ENCODE results near the gene TGM3. TPM values are rescaled to one million over a fixed set of nuclear protein-coding genes. Genes with fewer than 3 reads are reported as not detected.

TGM3 gene
- total and polyA plus RNA-seq, 2 of the 4 experiments (the other 2 are of a cell fraction) = not detected

GRCh38 chr20:2290486-2290885, 5.3 kb upstream of the TGM3 start:
- Histone ChIP-seq H3K9me3 (ENCODE audit: control insufficient read depth, insufficient read depth, low read length) (no peaks in the 10 kb centered on the region), H3K27ac (ENCODE audit: insufficient read depth, low read length) (no peak overlapping the region), H3K14ac (replicated peaks; ENCODE audit: low read depth, low read length) (no peak overlapping the region), H3K4me2 (ENCODE audit: low read depth, low read length) (no peak overlapping the region), H2BK5ac (ENCODE audit: low read depth, low read length, poor library complexity, severe bottlenecking) (no peak overlapping the region), H3K4me3 (ENCODE audit: insufficient read depth, low read depth, low read length) (no peak overlapping the region), H2AK9ac (replicated peaks; ENCODE audit: low read depth, low read length, poor library complexity) (no peak overlapping the region), H2BK15ac (ENCODE audit: low read depth, low read length) (no peak overlapping the region), H2BK20ac (ENCODE audit: low read depth, low read length) (no peak overlapping the region), H3K36me3 (ENCODE audit: control insufficient read depth, insufficient read depth, low read length) (no peaks in the 10 kb centered on the region), H3K56ac (ENCODE audit: extremely low read depth, insufficient read depth, low read length) (no peak overlapping the region), H2BK120ac (ENCODE audit: low read depth, low read length) (no peak overlapping the region), H3K4ac (ENCODE audit: low read depth, low read length) (no peak overlapping the region), H3K18ac (ENCODE audit: low read depth, low read length) (no peak overlapping the region), H3K79me1 (ENCODE audit: low read depth in 1 of 2, low read length in 2 of 2) (no peaks in the 10 kb centered on the region), H3K27me3 (ENCODE audit: control insufficient read depth, insufficient read depth, low read length) (peaks cover 4% of the 10 kb centered on the region; the same call in 1 of the 2 replicates), H4K5ac (ENCODE audit: low read depth, low read length) (no peak overlapping the region), H4K8ac (ENCODE audit: low read depth in 2 of 2, low read length in 2 of 2) (no peak overlapping the region), H2AK5ac (ENCODE audit: low read depth, low read length) (no peak overlapping the region), H4K20me1 (ENCODE audit: insufficient read depth, low read length) (no peaks in the 10 kb centered on the region), H3K23ac (ENCODE audit: low read depth, low read length) (no peak overlapping the region), H3K9ac (ENCODE audit: low read depth, low read length) (no peak overlapping the region), H3K9me1 (ENCODE audit: insufficient read depth, low read length) (no peaks in the 10 kb centered on the region), H3K4me1 (ENCODE audit: control insufficient read depth, insufficient read depth, low read length) (no peaks in the 10 kb centered on the region), H2AFZ (replicated peaks; ENCODE audit: low read length, poor library complexity) (no peak overlapping the region), H4K91ac (ENCODE audit: insufficient read depth, low read depth, low read length) (no peak overlapping the region)
- BruUV-seq (replicated peaks) = no TSS peak
- in situ Hi-C loops (cut with MboI; ENCODE audit: low sequenced_read_pairs) = no loop called here
- ChIA-PET POLR2A (ENCODE audit: unreplicated experiment) (no interaction called here), CTCF (no interaction called here)
- dilution Hi-C loops (cut with HindIII; ENCODE audit: low sequenced_read_pairs, unreplicated experiment) = no loop called here
- no peak for ATAC-seq (ENCODE audit: low read depth)
- 33% methylated on average over 2 of the region's 5 CpGs; no CpG with 5 or more reads in 1 of the 2 experiments for WGBS, 2 experiments (ENCODE audit: extremely low coverage in 2 of 2, insufficient read length in 1 of 2)
- intact Hi-C loops (cut with micrococcal nuclease) = no loop called here
- DNase-seq = no peak
- TF ChIP-seq RAD21 (IDR thresholded peaks at IDR 0.05; ENCODE audit: low read length) (no peak), CTCF (conservative IDR thresholded peaks at IDR 0.05; ENCODE audit: low read depth, low read length) (no peak), FOS (IDR thresholded peaks at IDR 0.05; ENCODE audit: low read depth, low read length) (no peak), MXI1 (IDR thresholded peaks at IDR 0.05; ENCODE audit: borderline replicate concordance, low read depth, low read length) (no peak), MAFK (IDR thresholded peaks at IDR 0.05; ENCODE audit: low read depth, low read length) (no peak), RFX5 (IDR thresholded peaks at IDR 0.05; ENCODE audit: low read depth, low read length) (no peak), SMC3 (IDR thresholded peaks at IDR 0.05; ENCODE audit: low read depth, low read length) (no peak), CHD1 (IDR thresholded peaks at IDR 0.05; ENCODE audit: low read depth, low read length) (no peak), USF2 (IDR thresholded peaks at IDR 0.05; ENCODE audit: low read depth, low read length) (no peak), BHLHE40 (IDR thresholded peaks at IDR 0.05; ENCODE audit: low read depth, low read length) (no peak), POLR2A (IDR thresholded peaks at IDR 0.05; ENCODE audit: low read depth, low read length) (no peak), NFE2L2 (IDR thresholded peaks at IDR 0.05; ENCODE audit: low read depth, low read length) (no peak), CEBPB (IDR thresholded peaks at IDR 0.05; ENCODE audit: low read depth, low read length) (no peak), RCOR1 (IDR thresholded peaks at IDR 0.05; ENCODE audit: insufficient replicate concordance, low read length) (no peak), MAZ (IDR thresholded peaks at IDR 0.05; ENCODE audit: borderline replicate concordance, low read depth, low read length) (no peak)
- TF ChIP-seq, protein P1, sequence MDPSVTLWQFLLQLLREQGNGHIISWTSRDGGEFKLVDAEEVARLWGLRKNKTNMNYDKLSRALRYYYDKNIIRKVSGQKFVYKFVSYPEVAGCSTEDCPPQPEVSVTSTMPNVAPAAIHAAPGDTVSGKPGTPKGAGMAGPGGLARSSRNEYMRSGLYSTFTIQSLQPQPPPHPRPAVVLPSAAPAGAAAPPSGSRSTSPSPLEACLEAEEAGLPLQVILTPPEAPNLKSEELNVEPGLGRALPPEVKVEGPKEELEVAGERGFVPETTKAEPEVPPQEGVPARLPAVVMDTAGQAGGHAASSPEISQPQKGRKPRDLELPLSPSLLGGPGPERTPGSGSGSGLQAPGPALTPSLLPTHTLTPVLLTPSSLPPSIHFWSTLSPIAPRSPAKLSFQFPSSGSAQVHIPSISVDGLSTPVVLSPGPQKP (IDR thresholded peaks at IDR 0.05; ENCODE audit: borderline replicate concordance, low read depth, low read length) = no peak
